GM23338 (cell line): ENCODE results near the gene EGLN2. TPM values are rescaled to one million over a fixed set of nuclear protein-coding genes. Genes with fewer than 3 reads are reported as not detected.
"Not testable (repeated sequence)": the region's sequence is repeated elsewhere in the genome, so short reads cannot be mapped to it uniquely, and the experiment has no call there.

Source experiments
- ATAC-seq: fragments of 200-7000 bp; cut with Tn5 transposase; 3 replicates; pipeline ENCODE4 v1.9.1; 2020
- DNase-seq: peaks from one replicate; pipeline ENCODE4 v3.0.0-alpha.2; 2015; ENCODE audit warnings: low spot score
- H2AFZ ChIP-seq: fragments of 200-600 bp; sonication (generic); 2 replicates; pipeline ENCODE4 v1.8.0; 2016; ENCODE audit warnings: antibody characterized with exemption, mild to moderate bottlenecking, moderate library complexity
- H3F3A ChIP-seq: fragments of 200-600 bp; sonication (generic); replicated peaks from 2 replicates; pipeline ENCODE4 v1.8.0; 2017; ENCODE audit warnings: antibody characterized with exemption, mixed run types, low read depth
- H3K27ac ChIP-seq: fragments of 200-600 bp; sonication (generic); 2 replicates; pipeline ENCODE4 v1.6.1; 2016; ENCODE audit warnings: low read depth
- H3K27me3 ChIP-seq: fragments of 200-600 bp; sonication (generic); 2 replicates; pipeline ENCODE4 v1.8.0; 2016; ENCODE audit warnings: mild to moderate bottlenecking, mixed run types, moderate library complexity; ENCODE audit not compliant: insufficient read depth
- H3K36me3 ChIP-seq: fragments of 200-600 bp; sonication (generic); 2 replicates; pipeline ENCODE4 v1.8.0; 2016; ENCODE audit warnings: mild to moderate bottlenecking; ENCODE audit not compliant: insufficient read depth
- H3K4me1 ChIP-seq: fragments of 200-600 bp; sonication (generic); 2 replicates; pipeline ENCODE4 v1.8.0; 2016; ENCODE audit warnings: mild to moderate bottlenecking, moderate library complexity; ENCODE audit not compliant: insufficient read depth
- H3K4me2 ChIP-seq: fragments of 200-600 bp; sonication (generic); 2 replicates; pipeline ENCODE4 v1.7.1; 2017; ENCODE audit warnings: mixed run types
- H3K4me3 ChIP-seq: fragments of 200-600 bp; sonication (generic); 2 replicates; pipeline ENCODE4 v1.6.1; 2016; ENCODE audit warnings: mixed run types
- H3K79me2 ChIP-seq: fragments of 200-600 bp; sonication (generic); replicated peaks from 2 replicates; pipeline ENCODE4 v1.8.0; 2017; ENCODE audit warnings: mild to moderate bottlenecking; ENCODE audit not compliant: insufficient read depth
- H3K9me2 ChIP-seq: fragments of 200-600 bp; sonication (generic); 2 replicates; pipeline ENCODE4 v1.8.0; 2017; ENCODE audit not compliant: insufficient read depth
- H4K20me1 ChIP-seq: fragments of 200-600 bp; sonication (generic); replicated peaks from 2 replicates; pipeline ENCODE4 v1.8.0; 2017; ENCODE audit warnings: mild to moderate bottlenecking; ENCODE audit not compliant: insufficient read depth
- H3K27ac Mint-ChIP-seq: 2 replicates; pipeline ENCODE4 v1.8.0; 2020; ENCODE audit warnings: inconsistent platforms, mild to moderate bottlenecking, moderate library complexity, mixed read lengths
- H3K27me3 Mint-ChIP-seq: 3 replicates; pipeline ENCODE4 v1.8.0; 2022; ENCODE audit warnings: low read depth, mild to moderate bottlenecking, moderate library complexity, mixed read lengths, inconsistent platforms; ENCODE audit not compliant: insufficient read depth, poor library complexity
- H3K36me3 Mint-ChIP-seq: 3 replicates; pipeline ENCODE4 v1.8.0; 2021; ENCODE audit warnings: low read depth, mild to moderate bottlenecking, inconsistent platforms, moderate library complexity, mixed read lengths
- H3K4me1 Mint-ChIP-seq: 3 replicates; pipeline ENCODE4 v1.8.0; 2020; ENCODE audit warnings: mild to moderate bottlenecking, inconsistent platforms, mixed read lengths
- H3K4me3 Mint-ChIP-seq: 3 replicates; pipeline ENCODE4 v1.8.0; 2021; ENCODE audit warnings: moderate library complexity, mild to moderate bottlenecking, inconsistent platforms, mixed read lengths
- H3K9me3 Mint-ChIP-seq: 3 replicates; pipeline ENCODE4 v1.8.0; 2020; ENCODE audit warnings: moderate library complexity, mild to moderate bottlenecking, inconsistent platforms, mixed read lengths
- NANOG ChIP-seq: IDR thresholded peaks from 2 replicates; pipeline ENCODE4 v1.6.1; 2016; ENCODE audit warnings: antibody characterized with exemption, borderline replicate concordance
- polyA plus RNA-seq: library from polyadenylated mRNA; unstranded; fragments of >200 nt; fragmentation: Nextera tagmentation; extraction: Ambion mirVana; gene quantifications from 2 replicates; pipeline ENCODE4 v1.2.1, GENCODE V29; 2016
- total RNA-seq: library from RNA; depleted of rRNA; stranded (reverse); fragments of >200 nt; shearing (Covaris generic); gene quantifications from 2 replicates; pipeline ENCODE4 v1.2.3, GENCODE V29; 2014
- TF ChIP-seq, protein P1 (sequence below), 2 experiments: fragments of 200-600 bp in 1 of 2; sonication (generic) in 1 of 2; conservative IDR thresholded peaks; 2 replicates each; pipeline versions ENCODE4 v1.5.1 to v1.6.1; 2016 to 2017; ENCODE audit warnings: antibody characterized with exemption in 2 of 2, low read depth in 2 of 2, mild to moderate bottlenecking in 2 of 2, moderate library complexity in 1 of 2
- TF ChIP-seq, protein P2 (sequence below): IDR thresholded peaks from one replicate; pipeline ENCODE4 v1.6.1; 2018; ENCODE audit warnings: antibody characterized with exemption; ENCODE audit not compliant: unreplicated experiment

Gene EGLN2
- total and polyA plus RNA-seq, 2 experiments from 2014 or later: 59.9 to 118 TPM

DNA sequence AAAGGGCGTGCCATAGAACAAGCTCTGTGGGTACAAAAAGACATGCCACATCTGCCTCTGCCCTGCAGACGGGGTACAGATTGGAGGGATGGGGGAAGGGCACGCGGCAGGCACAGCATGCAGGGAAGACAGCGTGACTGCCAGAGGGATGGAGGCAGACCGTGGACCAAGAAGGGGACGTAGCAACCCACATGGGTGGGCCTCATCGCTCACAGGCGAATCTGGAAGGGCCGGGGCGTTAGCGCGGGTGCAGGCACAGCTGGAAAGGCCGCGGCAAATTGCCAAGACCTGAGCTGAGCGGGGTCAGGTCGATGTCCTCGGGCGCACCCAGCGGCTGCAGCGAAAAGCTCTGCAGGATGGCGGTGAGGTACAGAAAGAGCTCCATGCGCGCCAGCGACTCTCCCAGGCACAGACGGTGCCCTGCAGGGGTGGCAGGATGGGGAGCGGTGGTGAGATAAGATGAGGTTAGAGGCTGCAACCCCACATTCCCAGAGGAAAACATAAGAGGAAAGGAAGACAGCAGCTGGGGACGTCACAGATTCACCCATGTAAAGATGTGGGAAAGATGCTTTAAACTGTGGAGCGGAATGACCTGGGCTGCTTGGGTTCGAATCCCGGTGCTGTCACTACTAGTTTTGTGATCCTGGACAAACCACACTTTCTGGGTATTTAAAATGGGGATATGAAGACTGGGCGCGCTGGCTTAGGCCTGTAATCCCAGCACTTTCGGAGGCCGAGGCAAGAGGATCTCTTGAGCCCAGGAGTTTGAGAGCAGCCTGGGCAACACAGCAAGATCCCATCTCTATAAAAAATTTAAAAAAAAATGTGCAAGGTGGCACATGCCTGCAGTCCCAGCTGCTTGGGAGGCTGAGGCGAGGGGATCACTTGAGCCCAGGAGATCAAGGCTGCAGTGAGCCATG, 19.7 kb downstream of the EGLN2 start:
- H3K27ac ChIP-seq, H3K9me3 Mint-ChIP-seq, H3K79me2 ChIP-seq, H4K20me1 ChIP-seq, H3K27ac Mint-ChIP-seq, H3K36me3 ChIP-seq, H3K9me2 ChIP-seq, H2AFZ ChIP-seq, H3F3A ChIP-seq, H3K4me1 ChIP-seq, H3K36me3 Mint-ChIP-seq: not testable (repeated sequence)
- TF ChIP-seq, protein P1, sequence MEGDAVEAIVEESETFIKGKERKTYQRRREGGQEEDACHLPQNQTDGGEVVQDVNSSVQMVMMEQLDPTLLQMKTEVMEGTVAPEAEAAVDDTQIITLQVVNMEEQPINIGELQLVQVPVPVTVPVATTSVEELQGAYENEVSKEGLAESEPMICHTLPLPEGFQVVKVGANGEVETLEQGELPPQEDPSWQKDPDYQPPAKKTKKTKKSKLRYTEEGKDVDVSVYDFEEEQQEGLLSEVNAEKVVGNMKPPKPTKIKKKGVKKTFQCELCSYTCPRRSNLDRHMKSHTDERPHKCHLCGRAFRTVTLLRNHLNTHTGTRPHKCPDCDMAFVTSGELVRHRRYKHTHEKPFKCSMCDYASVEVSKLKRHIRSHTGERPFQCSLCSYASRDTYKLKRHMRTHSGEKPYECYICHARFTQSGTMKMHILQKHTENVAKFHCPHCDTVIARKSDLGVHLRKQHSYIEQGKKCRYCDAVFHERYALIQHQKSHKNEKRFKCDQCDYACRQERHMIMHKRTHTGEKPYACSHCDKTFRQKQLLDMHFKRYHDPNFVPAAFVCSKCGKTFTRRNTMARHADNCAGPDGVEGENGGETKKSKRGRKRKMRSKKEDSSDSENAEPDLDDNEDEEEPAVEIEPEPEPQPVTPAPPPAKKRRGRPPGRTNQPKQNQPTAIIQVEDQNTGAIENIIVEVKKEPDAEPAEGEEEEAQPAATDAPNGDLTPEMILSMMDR (conservative IDR thresholded peaks at IDR 0.05; ENCODE audit: low read depth in 2 of 2): peak in 1 of 2 experiments; percentile 46; a peak in 3 of 4 replicates
- peaks cover 14% of the 10 kb centered on the region for H3K27me3 ChIP-seq
- Mint-ChIP-seq H3K27me3 (peaks cover 16% of the 10 kb centered on the region), H3K4me3 (peak overlapping the region; percentile 63), H3K4me1 (peaks cover 21% of the 10 kb centered on the region)
- ATAC-seq (peak; percentile 97), DNase-seq (peak; percentile 63)
- peak overlapping the region; percentile 53; the same call in 1 of the 2 replicates for H3K4me3 ChIP-seq
- peak overlapping the region; percentile 72 for H3K4me2 ChIP-seq

DNA sequence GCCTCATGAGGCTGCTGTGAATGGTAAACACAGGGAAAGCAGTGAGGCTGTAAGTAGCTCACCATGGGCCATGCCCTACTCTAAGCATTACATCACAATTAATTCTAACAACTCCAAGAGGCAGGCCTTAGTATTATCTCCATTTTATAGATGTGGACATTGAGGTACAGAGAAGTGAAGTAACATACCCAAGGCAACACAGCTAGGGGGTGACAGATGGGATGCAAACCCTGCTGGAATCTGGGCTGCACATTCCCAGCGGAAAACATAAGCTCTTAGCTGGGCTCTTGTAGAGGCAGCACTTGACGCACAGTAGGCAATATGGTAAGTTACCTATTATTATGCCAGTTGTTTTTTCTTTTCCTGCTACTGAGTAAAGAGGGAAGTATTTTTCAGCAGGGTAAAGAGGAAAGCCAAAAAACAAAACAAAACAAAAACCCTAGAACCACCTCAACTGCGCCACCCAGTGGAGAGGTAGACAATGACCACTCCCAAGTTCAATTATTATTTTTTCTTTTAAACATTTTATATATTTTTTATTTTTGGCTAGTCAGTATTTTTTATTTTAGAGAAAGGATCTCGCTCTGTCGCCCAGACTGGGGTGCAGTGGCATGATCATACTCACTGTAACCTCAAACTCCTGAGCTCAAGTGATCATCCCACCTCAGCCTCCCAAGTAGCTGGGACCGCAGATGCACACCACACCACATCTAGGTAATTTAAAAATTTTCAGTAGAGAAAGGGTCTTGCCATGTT, 20.7 kb downstream of the EGLN2 start:
- TF ChIP-seq, protein P1 (conservative IDR thresholded peaks at IDR 0.05; ENCODE audit: low read depth in 2 of 2): peak; percentile 74 to 75
- Histone ChIP-seq H3K27me3 (peaks cover 14% of the 10 kb centered on the region), H3K27ac (0 out of 2 replicates have a peak overlapping the region, but pooled peaks have one; percentile 1)
- DNase-seq (peak; percentile 60), ATAC-seq (peak; percentile 30)
- not testable (repeated sequence) for H3K9me3 Mint-ChIP-seq, H3K79me2 ChIP-seq, H3F3A ChIP-seq, H3K9me2 ChIP-seq, H3K4me3 Mint-ChIP-seq, H2AFZ ChIP-seq, H3K36me3 ChIP-seq, H3K4me2 ChIP-seq, H3K27ac Mint-ChIP-seq, H3K4me1 ChIP-seq, H4K20me1 ChIP-seq, H3K36me3 Mint-ChIP-seq, H3K4me3 ChIP-seq
- peaks cover 18% of the 10 kb centered on the region for H3K27me3 Mint-ChIP-seq
- peaks cover 17% of the 10 kb centered on the region for H3K4me1 Mint-ChIP-seq

DNA sequence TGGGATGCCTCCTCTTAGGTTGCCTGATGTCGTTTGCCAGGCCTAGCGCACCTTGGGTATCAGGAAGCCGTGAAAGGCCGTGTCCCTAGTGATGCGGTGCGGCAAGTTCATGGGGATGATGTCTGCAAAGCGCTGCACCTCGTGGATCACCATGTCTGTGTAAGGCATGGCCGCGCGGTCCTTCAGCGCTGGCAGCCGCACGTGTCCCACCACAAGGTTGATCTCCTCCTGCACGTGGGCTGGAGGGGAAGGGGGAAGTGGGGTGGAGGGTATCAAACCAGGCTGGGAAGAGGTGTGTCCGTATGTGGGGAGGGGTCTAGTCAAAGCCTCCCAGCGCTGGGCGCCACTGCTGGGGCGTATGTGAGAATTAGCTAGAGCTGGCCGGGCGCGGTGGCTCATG, 23.2 kb downstream of the EGLN2 start:
- no peak overlapping the region for H3K4me3 ChIP-seq
- Mint-ChIP-seq H3K27ac (no peak overlapping the region), H3K4me1 (peaks cover 17% of the 10 kb centered on the region), H3K4me3 (no peak overlapping the region), H3K27me3 (peaks cover 12% of the 10 kb centered on the region), H3K36me3 (no peaks in the 10 kb centered on the region), H3K9me3 (no peaks in the 10 kb centered on the region; the same call in 2 of the 3 replicates)
- no peaks in the 10 kb centered on the region for H3K9me2 ChIP-seq
- TF ChIP-seq, protein P2, sequence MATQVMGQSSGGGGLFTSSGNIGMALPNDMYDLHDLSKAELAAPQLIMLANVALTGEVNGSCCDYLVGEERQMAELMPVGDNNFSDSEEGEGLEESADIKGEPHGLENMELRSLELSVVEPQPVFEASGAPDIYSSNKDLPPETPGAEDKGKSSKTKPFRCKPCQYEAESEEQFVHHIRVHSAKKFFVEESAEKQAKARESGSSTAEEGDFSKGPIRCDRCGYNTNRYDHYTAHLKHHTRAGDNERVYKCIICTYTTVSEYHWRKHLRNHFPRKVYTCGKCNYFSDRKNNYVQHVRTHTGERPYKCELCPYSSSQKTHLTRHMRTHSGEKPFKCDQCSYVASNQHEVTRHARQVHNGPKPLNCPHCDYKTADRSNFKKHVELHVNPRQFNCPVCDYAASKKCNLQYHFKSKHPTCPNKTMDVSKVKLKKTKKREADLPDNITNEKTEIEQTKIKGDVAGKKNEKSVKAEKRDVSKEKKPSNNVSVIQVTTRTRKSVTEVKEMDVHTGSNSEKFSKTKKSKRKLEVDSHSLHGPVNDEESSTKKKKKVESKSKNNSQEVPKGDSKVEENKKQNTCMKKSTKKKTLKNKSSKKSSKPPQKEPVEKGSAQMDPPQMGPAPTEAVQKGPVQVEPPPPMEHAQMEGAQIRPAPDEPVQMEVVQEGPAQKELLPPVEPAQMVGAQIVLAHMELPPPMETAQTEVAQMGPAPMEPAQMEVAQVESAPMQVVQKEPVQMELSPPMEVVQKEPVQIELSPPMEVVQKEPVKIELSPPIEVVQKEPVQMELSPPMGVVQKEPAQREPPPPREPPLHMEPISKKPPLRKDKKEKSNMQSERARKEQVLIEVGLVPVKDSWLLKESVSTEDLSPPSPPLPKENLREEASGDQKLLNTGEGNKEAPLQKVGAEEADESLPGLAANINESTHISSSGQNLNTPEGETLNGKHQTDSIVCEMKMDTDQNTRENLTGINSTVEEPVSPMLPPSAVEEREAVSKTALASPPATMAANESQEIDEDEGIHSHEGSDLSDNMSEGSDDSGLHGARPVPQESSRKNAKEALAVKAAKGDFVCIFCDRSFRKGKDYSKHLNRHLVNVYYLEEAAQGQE: no peak
- TF ChIP-seq NANOG: no peak
- H3K79me2 ChIP-seq: no peaks in the 10 kb centered on the region
- H3K36me3 ChIP-seq: no peaks in the 10 kb centered on the region
- no peak overlapping the region for H3K27ac ChIP-seq
- DNase-seq (no peak), ATAC-seq (no peak)
- no peaks in the 10 kb centered on the region for H3K4me1 ChIP-seq
- H4K20me1 ChIP-seq: no peaks in the 10 kb centered on the region
- H3K27me3 ChIP-seq: peaks cover 8% of the 10 kb centered on the region; the same call in 1 of the 2 replicates
- peaks cover 3% of the 10 kb centered on the region; the same call in 1 of the 2 replicates for H3F3A ChIP-seq
- no peak overlapping the region for H3K4me2 ChIP-seq
- no peak overlapping the region for H2AFZ ChIP-seq
